Activated effector memory CD4-positive, alpha-beta T cell treated with Interleukin-2 at 50 U/mL for 16 hours (primary cell): ENCODE data around the gene PCDH1.
A peak's percentile ranks its signal among the peaks of the same experiment; 100 is the strongest.
"Not testable (repeated sequence)": the region's sequence is repeated elsewhere in the genome, so short reads cannot be mapped to it uniquely, and the experiment has no call there.

Source experiments
- DNase-seq: peaks from one replicate; pipeline ENCODE4 v3.0.0-alpha.2; 2020

Gene PCDH1

GRCh38 chr5:141826674-141827073 is 51.5 kb downstream of the PCDH1 start:
- no peak for DNase-seq

DNA sequence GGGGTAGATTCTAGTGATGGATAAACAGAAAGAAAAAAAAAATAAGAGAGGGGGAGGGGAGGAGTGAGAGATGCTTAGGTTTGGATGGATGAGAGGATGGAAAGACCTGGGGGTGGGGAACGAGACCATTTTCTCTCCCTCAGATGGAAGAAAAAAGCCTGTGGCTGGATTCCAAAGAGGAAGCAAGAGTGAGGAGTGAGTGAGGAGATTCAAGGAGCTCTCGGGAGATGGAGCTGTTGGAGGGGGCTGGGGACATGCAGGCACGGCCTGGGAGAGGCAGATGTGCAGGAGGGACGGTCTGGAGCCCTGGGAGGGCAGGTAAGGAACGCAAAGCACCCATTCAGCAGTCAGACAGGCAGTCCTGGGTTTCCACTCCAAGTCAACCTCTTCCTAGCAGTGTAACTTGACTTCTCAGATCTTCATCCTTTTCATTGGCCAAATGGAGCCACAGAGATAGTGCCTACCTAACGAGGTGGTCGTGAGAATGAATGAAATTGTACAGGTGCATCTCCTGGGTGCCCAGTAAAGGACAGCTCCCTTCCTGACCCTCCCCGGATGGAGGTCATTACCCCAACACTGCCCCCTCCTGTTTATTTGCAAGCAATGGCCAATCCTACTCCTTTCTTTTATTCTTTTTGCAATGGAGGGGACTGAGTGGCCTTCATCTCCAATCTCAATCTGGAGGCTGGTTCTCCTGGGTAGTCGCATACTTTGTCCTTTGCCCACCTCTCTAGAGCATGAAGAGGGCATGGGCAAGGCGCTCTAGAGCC is 52.2 kb downstream of the PCDH1 start:
- DNase-seq: no peak

DNA sequence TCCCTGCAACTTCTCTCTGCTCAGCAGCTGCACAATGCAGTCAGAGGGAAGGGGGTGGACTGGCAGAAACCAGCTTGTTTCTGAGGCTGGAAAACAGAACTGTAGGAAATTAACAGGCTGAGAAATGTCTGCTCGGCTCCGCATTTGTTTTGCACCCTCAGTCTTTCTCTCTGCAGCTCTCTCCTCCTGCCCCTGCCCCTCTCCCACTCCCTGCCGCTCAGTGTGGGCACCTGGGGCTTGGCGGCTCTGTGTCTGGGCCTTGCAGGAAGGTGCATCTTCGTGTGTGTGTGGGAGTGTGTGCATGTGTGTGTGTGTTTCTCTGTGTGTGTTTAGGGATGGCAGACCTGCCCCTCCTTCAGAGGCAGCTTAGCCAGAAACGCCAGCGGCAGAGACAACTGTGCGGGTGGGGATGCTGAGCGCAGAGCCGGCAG is 53.0 kb downstream of the PCDH1 start:
- no peak for DNase-seq

GRCh38 chr5:141824717-141825116 is 53.5 kb downstream of the PCDH1 start:
- no peak for DNase-seq

DNA sequence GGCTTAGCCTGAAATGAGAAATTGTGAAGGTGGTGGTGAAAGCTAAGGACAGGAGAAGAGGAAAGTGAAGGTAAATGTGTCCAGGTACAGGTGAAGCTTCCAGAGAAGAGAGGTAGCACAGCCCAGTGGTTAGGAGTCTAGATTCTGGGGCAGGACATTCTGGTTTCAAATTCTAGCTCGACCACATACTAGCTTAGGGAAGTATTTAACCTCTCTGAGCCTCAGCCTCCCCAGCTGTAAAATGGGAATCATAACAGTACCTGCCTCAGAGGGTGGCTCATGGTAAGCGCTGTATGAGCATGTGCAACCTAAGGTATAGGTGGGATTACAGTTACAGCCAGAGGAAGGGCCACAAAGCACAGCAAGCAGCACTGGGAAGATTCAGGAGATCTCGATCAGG is 55.2 kb downstream of the PCDH1 start:
- no peak for DNase-seq

GRCh38 chr5:141822144-141822543 is 56.1 kb downstream of the PCDH1 start:
- no peak for DNase-seq

GRCh38 chr5:141821430-141821925 is 56.7 kb downstream of the PCDH1 start:
- DNase-seq: no peak

- not testable (repeated sequence) for DNase-seq
Observed at GRCh38 chr5:141820686-141821085, 57.5 kb downstream of the PCDH1 start.

- DNase-seq: no peak
Observed at GRCh38 chr5:141817631-141818030, 60.6 kb downstream of the PCDH1 start.

GRCh38 chr5:141816598-141817399 is 61.4 kb downstream of the PCDH1 start:
- DNase-seq: no peak

- DNase-seq: no peak
Observed at GRCh38 chr5:141815796-141816180, 62.4 kb downstream of the PCDH1 start.

DNA sequence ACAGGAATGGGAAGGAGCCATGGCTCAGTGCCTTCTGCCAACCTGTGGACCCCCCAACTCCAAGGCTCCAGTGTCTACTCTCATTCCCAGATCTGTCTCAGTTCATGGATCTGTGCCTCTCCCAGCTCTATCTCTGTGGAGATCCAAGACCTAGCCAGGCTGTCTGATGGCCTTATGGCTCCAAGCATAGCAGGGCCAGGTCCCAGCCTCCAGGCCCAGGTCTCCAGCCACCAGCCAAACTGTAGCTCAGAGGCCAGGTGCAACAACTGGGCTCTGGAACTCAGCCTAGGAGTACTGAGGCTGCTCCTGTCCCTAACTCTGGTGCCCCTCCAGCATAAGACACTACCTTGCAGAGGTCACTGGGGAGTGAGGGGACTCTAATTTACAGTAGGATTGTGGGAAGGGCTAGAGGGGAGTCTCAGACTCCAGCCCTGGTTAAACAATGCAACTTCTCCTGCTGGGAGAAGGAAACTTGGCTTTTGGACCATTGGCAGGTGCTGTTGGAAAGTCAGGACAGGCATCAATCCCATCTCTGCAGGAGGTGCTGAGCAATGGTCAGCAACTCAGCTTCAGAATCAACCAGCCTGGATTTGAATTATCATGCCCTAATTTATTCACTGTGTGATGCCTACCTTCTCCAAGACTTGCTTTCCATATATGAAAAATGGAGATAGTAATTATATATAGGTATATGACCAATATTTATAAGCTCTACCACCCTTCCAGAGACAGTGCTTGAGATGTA is 63.0 kb downstream of the PCDH1 start:
- no peak for DNase-seq

- peak; percentile 12 for DNase-seq
Observed at GRCh38 chr5:141814064-141814964, 63.9 kb downstream of the PCDH1 start.

DNA sequence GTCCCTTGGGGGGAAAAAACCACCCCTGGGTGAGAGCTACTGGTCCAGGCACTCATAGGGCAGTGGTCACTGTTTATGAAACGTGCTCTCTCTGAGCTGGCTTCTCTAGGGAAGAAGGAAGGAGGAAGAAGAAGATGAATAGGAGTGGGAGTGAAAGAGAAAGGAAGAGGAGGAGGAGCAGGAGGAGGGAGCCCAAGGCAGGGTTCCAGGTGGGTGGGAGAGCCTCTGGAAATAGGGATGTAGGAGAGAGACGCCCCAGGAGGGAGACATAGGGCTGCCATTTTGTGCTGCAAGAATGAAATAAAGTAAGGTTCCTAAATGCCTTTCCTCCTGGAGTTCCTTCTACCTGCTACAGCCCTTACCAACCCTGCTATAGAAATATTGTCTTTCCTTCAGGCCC is 65.7 kb downstream of the PCDH1 start:
- no peak for DNase-seq

GRCh38 chr5:141811287-141812155 is 66.7 kb downstream of the PCDH1 start:
- no peak for DNase-seq

GRCh38 chr5:141810702-141811101 is 67.5 kb downstream of the PCDH1 start:
- no peak for DNase-seq

DNA sequence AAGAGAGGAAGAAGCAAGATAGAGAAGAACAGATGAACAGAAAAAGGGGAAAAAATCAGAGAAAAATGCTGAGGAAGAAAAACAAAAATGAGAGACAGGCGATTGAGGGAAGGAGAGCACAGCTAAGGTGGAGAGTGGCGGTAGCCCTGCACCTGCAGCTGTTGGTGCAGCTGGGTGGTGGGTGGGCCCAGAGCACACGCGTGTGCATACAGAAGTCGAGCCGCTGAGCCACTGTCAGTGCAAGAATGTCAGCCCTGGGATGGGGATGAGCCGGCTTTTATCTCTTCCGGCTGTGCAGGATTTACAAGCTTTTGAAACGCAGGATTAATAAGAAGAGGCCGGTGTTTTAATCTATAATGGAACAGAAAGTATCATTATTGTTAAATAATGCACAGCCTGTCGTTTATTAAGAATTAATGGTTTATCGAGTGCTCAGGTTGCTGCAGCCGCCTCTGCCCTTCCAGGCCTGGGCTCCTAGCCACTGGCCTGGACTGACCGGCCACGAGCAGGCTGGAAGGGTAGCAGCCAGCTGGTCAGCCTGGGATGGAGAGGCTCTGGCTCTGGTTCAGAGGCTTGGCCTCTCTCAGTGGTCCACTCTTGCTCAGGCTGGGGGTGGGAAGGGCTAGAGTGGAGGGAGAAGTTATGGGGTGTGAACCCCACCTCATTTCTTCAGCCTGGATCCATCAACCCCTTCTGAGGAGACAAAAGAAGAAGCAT is 68.7 kb downstream of the PCDH1 start:
- DNase-seq: no peak

DNA sequence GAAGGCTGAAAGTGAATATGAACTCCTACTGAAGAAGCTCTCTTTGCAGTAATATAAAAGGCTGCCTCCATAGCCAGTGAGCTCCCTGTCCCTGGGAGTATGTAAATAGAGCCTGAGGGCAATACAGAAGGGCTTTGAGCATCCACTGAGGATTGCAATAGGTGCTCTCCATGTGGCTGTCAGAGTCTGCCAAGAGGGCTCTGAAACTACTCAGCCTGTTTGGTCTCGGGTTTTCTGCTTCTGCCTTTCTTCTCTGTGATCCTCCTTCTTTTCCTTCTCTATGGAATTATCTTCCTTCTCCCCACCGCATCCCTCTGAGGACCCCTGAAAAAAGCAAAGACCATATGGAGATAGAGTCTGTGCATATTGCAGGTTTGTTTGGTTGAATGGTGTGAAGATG is 69.4 kb downstream of the PCDH1 start:
- DNase-seq: no peak

DNA sequence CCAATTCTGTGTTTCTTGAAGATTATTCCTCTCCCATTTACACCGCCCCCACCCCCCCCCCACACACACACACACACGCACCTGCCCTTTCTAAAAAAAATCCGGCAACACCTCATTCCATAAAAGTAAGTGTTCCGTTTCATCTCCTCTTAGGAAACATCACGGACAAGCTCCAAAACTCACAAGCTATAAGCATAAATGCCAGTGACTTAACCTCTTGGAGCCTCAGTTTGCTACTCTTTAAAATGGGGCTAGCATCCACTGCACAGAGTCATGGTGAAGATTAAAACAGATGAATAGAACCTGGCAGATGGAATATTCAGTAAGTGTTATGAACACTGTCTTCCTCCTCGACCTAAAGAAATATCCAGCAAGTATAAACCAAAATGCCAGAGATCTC is 70.5 kb downstream of the PCDH1 start:
- DNase-seq: no peak

DNA sequence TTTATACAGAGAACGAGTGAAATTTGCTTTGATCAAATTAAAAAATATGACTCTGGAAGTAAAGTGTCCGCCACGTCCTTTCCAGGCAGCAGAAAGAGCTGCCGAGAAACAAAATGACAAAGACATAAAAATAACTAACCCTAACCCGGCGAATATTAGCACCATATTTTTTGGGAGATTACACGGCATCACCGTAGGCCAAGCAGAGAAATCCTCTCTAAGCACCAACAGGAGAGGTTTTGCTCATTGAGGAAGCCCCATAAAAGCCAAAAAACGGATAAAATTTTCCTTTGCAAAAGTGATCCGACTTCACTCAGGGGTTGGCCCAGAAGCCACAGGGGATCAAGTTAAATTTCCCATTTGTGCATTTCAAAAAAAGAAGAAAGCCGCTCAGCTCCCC is 70.9 kb downstream of the PCDH1 start:
- no peak for DNase-seq

- no peak for DNase-seq
Observed at GRCh38 chr5:141806626-141807025, 71.6 kb downstream of the PCDH1 start.
